ENCODE data around the gene PRAMEF12.

Gene PRAMEF12

DNA sequence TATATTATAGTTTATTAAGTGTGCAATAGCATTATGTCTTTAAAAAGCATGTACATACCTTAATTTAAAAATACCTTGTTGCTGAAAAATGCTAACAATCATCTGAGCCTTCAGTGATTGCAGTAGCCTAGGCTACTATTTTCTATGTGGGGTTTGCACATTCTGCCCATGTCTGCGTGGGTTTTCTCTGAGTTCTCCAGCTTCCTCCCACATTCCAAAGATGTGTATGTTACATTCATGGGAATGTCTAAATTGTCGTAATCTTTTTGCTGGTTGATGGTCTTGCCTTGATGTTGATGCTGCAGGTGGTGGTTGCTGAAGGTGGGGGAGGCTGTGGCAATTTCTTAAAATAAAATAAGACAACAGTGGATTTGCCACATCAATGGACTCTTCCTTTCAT, 45.1 kb upstream of the PRAMEF12 start (continued):
- no peak for TF ChIP-seq ZNF311 (tag by site-specific recombination; IDR thresholded peaks at IDR 0.05; ENCODE audit: borderline replicate concordance)
- no peak for TF ChIP-seq KLF1 (tag by site-specific recombination; IDR thresholded peaks at IDR 0.05)
- TF ChIP-seq ZNF629 (tag by site-specific recombination; IDR thresholded peaks at IDR 0.05), result no peak
- no peak for TF ChIP-seq ZNF785 (tag by site-specific recombination; IDR thresholded peaks at IDR 0.05)
- no peak for TF ChIP-seq MYNN (tag by site-specific recombination; IDR thresholded peaks at IDR 0.05; ENCODE audit: borderline replicate concordance)
- TF ChIP-seq, protein P1, sequence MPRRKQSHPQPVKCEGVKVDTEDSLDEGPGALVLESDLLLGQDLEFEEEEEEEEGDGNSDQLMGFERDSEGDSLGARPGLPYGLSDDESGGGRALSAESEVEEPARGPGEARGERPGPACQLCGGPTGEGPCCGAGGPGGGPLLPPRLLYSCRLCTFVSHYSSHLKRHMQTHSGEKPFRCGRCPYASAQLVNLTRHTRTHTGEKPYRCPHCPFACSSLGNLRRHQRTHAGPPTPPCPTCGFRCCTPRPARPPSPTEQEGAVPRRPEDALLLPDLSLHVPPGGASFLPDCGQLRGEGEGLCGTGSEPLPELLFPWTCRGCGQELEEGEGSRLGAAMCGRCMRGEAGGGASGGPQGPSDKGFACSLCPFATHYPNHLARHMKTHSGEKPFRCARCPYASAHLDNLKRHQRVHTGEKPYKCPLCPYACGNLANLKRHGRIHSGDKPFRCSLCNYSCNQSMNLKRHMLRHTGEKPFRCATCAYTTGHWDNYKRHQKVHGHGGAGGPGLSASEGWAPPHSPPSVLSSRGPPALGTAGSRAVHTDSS (tag by site-specific recombination; IDR thresholded peaks at IDR 0.05), result no peak
- no peak for TF ChIP-seq SCRT2 (tag by site-specific recombination; IDR thresholded peaks at IDR 0.05)
- TF ChIP-seq ZNF266 (tag by site-specific recombination; IDR thresholded peaks at IDR 0.05; ENCODE audit: low read depth), result no peak

DNA sequence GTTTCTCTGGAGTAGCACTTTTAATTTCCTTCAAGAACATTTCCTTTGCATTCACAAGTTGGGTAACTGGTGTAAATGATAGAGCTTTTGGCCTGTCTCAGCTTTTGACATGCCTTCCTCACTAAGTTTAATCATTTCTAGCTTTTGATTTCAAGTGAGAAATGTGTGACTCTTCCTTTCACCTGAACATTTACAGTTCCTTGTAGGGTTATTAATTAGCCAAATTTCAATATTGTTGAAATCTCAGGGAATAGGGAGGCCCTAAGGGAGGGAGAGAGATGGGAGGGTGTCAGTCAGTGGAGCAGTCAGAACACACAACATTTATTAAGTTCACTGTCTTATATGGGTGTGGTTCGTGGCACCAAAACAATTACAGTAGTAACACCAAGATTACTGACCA, 43.4 kb upstream of the PRAMEF12 start:
- Histone ChIP-seq H3K4me1 (ENCODE audit: control insufficient read depth, insufficient read depth, low read length) (no peaks in the 10 kb centered on the region), H3K36me3 (ENCODE audit: control insufficient read depth in 2 of 2, insufficient read depth in 1 of 2, low read length in 2 of 2) (no peaks in the 10 kb centered on the region), H3K27ac (ENCODE audit: extremely low read depth, low read depth, low read length) (no peak overlapping the region), H3K4me3 (ENCODE audit: low read depth, low read length) (no peak overlapping the region), H3K9me3 (ENCODE audit: control insufficient read depth, insufficient read depth, low read depth, low read length) (no peaks in the 10 kb centered on the region)
- ChIA-PET POLR2A (no interaction called here), CTCF (interaction anchor here (0.7 kb wide), 1 partner anchor 35 kb away, joined by 4 read pairs; no protein-coding TSS in a partner anchor)
- no peak for TF ChIP-seq ZNF324 (tag by site-specific recombination; IDR thresholded peaks at IDR 0.05)
- TF ChIP-seq, protein P2, sequence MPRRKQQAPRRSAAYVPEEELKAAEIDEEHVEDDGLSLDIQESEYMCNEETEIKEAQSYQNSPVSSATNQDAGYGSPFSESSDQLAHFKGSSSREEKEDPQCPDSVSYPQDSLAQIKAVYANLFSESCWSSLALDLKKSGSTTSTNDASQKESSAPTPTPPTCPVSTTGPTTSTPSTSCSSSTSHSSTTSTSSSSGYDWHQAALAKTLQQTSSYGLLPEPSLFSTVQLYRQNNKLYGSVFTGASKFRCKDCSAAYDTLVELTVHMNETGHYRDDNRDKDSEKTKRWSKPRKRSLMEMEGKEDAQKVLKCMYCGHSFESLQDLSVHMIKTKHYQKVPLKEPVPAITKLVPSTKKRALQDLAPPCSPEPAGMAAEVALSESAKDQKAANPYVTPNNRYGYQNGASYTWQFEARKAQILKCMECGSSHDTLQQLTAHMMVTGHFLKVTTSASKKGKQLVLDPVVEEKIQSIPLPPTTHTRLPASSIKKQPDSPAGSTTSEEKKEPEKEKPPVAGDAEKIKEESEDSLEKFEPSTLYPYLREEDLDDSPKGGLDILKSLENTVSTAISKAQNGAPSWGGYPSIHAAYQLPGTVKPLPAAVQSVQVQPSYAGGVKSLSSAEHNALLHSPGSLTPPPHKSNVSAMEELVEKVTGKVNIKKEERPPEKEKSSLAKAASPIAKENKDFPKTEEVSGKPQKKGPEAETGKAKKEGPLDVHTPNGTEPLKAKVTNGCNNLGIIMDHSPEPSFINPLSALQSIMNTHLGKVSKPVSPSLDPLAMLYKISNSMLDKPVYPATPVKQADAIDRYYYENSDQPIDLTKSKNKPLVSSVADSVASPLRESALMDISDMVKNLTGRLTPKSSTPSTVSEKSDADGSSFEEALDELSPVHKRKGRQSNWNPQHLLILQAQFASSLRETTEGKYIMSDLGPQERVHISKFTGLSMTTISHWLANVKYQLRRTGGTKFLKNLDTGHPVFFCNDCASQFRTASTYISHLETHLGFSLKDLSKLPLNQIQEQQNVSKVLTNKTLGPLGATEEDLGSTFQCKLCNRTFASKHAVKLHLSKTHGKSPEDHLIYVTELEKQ (tag by site-specific recombination; IDR thresholded peaks at IDR 0.05; ENCODE audit: borderline replicate concordance), result no peak
- TF ChIP-seq, protein P3, sequence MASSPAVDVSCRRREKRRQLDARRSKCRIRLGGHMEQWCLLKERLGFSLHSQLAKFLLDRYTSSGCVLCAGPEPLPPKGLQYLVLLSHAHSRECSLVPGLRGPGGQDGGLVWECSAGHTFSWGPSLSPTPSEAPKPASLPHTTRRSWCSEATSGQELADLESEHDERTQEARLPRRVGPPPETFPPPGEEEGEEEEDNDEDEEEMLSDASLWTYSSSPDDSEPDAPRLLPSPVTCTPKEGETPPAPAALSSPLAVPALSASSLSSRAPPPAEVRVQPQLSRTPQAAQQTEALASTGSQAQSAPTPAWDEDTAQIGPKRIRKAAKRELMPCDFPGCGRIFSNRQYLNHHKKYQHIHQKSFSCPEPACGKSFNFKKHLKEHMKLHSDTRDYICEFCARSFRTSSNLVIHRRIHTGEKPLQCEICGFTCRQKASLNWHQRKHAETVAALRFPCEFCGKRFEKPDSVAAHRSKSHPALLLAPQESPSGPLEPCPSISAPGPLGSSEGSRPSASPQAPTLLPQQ (tag by site-specific recombination; IDR thresholded peaks at IDR 0.05), result no peak
- no peak for TF ChIP-seq GLIS2 (tag by site-specific recombination; IDR thresholded peaks at IDR 0.05)
- TF ChIP-seq, protein P4, sequence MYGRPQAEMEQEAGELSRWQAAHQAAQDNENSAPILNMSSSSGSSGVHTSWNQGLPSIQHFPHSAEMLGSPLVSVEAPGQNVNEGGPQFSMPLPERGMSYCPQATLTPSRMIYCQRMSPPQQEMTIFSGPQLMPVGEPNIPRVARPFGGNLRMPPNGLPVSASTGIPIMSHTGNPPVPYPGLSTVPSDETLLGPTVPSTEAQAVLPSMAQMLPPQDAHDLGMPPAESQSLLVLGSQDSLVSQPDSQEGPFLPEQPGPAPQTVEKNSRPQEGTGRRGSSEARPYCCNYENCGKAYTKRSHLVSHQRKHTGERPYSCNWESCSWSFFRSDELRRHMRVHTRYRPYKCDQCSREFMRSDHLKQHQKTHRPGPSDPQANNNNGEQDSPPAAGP (tag by site-specific recombination; IDR thresholded peaks at IDR 0.05), result no peak
- no peak for TF ChIP-seq KLF7 (tag by site-specific recombination; IDR thresholded peaks at IDR 0.05; ENCODE audit: borderline replicate concordance)
- TF ChIP-seq ZNF416 (tag by site-specific recombination; IDR thresholded peaks at IDR 0.05), result no peak
- TF ChIP-seq, protein P5, sequence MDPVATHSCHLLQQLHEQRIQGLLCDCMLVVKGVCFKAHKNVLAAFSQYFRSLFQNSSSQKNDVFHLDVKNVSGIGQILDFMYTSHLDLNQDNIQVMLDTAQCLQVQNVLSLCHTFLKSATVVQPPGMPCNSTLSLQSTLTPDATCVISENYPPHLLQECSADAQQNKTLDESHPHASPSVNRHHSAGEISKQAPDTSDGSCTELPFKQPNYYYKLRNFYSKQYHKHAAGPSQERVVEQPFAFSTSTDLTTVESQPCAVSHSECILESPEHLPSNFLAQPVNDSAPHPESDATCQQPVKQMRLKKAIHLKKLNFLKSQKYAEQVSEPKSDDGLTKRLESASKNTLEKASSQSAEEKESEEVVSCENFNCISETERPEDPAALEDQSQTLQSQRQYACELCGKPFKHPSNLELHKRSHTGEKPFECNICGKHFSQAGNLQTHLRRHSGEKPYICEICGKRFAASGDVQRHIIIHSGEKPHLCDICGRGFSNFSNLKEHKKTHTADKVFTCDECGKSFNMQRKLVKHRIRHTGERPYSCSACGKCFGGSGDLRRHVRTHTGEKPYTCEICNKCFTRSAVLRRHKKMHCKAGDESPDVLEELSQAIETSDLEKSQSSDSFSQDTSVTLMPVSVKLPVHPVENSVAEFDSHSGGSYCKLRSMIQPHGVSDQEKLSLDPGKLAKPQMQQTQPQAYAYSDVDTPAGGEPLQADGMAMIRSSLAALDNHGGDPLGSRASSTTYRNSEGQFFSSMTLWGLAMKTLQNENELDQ (tag by site-specific recombination; IDR thresholded peaks at IDR 0.05; ENCODE audit: low read depth), result no peak
- TF ChIP-seq ZNF350 (tag by site-specific recombination; IDR thresholded peaks at IDR 0.05), result no peak
- TF ChIP-seq, protein P6, sequence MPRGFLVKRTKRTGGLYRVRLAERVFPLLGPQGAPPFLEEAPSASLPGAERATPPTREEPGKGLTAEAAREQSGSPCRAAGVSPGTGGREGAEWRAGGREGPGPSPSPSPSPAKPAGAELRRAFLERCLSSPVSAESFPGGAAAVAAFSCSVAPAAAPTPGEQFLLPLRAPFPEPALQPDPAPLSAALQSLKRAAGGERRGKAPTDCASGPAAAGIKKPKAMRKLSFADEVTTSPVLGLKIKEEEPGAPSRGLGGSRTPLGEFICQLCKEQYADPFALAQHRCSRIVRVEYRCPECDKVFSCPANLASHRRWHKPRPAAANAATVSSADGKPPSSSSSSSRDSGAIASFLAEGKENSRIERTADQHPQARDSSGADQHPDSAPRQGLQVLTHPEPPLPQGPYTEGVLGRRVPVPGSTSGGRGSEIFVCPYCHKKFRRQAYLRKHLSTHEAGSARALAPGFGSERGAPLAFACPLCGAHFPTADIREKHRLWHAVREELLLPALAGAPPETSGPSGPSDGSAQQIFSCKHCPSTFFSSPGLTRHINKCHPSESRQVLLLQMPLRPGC (tag by site-specific recombination; IDR thresholded peaks at IDR 0.05), result no peak
- TF ChIP-seq ZNF548 (tag by site-specific recombination; IDR thresholded peaks at IDR 0.05), result no peak
- no peak for TF ChIP-seq ZXDB (tag by site-specific recombination; IDR thresholded peaks at IDR 0.05)
- no peak for TF ChIP-seq ZNF521 (tag by site-specific recombination; IDR thresholded peaks at IDR 0.05)
- TF ChIP-seq ZNF670 (tag by site-specific recombination; IDR thresholded peaks at IDR 0.05; ENCODE audit: low read depth), result no peak
- no peak for TF ChIP-seq GFI1B (tag by site-specific recombination; IDR thresholded peaks at IDR 0.05)
- TF ChIP-seq, protein P7, sequence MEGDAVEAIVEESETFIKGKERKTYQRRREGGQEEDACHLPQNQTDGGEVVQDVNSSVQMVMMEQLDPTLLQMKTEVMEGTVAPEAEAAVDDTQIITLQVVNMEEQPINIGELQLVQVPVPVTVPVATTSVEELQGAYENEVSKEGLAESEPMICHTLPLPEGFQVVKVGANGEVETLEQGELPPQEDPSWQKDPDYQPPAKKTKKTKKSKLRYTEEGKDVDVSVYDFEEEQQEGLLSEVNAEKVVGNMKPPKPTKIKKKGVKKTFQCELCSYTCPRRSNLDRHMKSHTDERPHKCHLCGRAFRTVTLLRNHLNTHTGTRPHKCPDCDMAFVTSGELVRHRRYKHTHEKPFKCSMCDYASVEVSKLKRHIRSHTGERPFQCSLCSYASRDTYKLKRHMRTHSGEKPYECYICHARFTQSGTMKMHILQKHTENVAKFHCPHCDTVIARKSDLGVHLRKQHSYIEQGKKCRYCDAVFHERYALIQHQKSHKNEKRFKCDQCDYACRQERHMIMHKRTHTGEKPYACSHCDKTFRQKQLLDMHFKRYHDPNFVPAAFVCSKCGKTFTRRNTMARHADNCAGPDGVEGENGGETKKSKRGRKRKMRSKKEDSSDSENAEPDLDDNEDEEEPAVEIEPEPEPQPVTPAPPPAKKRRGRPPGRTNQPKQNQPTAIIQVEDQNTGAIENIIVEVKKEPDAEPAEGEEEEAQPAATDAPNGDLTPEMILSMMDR (tag by site-specific recombination; IDR thresholded peaks at IDR 0.05), result no peak

All from HEK293 (cell line).